SU-DHL-6 (cell line): ENCODE measurements around the gene ITGB5.

ENCODE experiments used
- CTCF ChIP-seq: fragments of 200-600 bp; sonication (generic); IDR thresholded peaks from one replicate; pipeline ENCODE4 v1.5.1; 2017; ENCODE audit warnings: antibody characterized with exemption, mild to moderate bottlenecking, low read length, moderate library complexity; ENCODE audit not compliant: insufficient read depth, poor library complexity, severe bottlenecking
- EZH2phosphoT487 ChIP-seq: fragments of 200-600 bp; sonication (generic), shearing (Covaris generic); conservative IDR thresholded peaks from 2 replicates; pipeline ENCODE4 v1.6.1; 2018; ENCODE audit warnings: mild to moderate bottlenecking, antibody characterized with exemption, low read length, moderate library complexity, mixed read lengths

GRCh38 chr3:124761935-124762660 lies 125.1 kb downstream of the ITGB5 start:
- TF ChIP-seq CTCF (no peak), EZH2phosphoT487 (no peak)
